Activated T-helper 1 cell treated with Interleukin-2 at 50 U/mL for 16 hours (primary cell): ENCODE measurements around the gene GABRB3.

Experiments
- DNase-seq: peaks from one replicate; pipeline ENCODE4 v3.0.0-alpha.2; 2020; ENCODE audit warnings: low read depth

GABRB3 gene

GRCh38 chr15:26772154-26773066 is at the start of gene GABRB3:
GABRB3 (minus strand) TSS chr15:26773066.
- no peak for DNase-seq

DNA sequence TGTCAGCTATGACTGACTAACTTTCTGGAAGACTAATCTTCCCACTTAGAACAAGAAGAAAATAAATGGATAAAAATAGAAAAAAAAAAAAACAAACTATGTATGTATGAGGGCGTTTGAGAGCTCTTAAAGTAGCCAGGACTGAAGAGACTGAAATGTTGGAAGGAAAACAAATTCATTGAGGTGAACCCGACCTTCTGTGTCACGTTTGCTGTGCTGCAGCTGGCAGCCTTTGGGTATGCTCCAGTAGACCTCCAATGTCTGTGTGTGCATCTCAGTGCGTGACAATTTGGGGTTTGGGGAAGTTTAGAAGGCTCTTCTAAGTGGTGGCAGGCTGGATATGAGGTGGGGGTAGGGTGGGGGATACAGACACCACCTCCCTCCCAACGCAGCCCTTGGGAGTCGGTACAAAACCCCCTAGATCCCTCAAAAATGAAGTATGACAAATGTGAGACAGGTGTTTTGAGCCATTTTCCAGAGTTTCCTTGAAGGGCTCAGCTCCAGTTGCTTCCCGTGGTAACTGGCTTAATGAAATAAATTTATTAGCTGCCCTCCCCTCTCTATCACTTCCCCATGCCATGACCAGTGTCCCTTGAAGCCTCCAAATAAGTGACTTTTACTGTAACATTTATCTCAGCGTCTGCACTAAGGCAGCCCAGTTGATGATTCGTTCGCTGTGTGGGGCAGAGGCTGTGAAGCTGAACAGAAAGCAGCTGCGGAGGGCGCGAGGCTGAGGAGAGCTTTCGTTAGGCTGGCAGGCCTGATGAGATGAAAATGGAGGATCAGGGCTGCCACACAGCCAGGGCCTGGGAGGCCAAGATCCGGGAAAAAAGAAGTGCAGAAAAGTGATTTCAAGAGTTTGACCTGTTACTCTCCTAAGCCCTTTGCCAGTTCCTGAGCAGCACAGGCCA is 34.9 kb upstream of the GABRB3 start:
- DNase-seq = no peak

DNA sequence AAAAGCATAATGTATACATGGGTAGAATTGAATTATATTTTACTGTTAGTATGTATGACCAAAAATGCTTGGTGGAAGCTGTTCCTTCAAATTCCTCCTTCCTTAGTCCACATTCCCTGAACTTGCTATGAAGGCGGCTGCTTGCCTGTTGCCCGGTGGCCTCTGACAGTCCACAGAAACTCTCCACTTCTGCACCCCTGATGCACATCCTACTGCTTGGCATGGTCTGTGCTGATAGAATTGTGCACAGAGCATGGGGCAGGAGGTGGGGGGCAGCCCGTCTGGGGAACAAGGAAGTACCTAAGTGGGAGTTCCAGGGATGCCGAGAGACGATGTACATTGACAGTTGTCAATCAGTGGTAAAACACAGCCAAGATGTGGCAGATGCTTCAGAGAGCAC is 33.7 kb upstream of the GABRB3 start:
- DNase-seq = no peak

GRCh38 chr15:26806151-26806550 is 33.3 kb upstream of the GABRB3 start:
- no peak for DNase-seq

- DNase-seq = no peak
Observed at GRCh38 chr15:26805470-26805869, 32.6 kb upstream of the GABRB3 start.

GRCh38 chr15:26804063-26804804 is 31.4 kb upstream of the GABRB3 start:
- no peak for DNase-seq

GRCh38 chr15:26790118-26790517 is 17.3 kb upstream of the GABRB3 start:
- DNase-seq = no peak

DNA sequence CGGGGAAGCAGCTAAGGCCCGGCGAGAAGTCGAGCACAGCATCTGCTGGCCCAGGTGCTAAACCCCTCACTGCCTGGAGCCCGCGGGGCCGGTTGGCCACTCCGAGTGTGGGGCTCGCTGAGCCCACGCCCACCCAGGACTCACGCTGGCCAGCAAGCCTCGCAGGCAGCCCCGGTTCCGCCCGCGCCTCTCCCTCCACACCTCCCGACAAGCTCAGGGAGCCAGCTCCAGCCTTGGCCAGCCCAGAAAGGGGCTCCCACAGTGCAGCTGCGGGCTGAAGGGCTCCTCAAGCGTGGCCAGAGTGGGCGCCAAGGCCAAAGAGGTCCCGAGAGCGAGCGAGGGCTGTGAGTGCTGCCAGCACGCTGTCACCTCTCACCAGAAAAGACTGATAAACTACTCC is 8.9 kb upstream of the GABRB3 start:
- DNase-seq = no peak

DNA sequence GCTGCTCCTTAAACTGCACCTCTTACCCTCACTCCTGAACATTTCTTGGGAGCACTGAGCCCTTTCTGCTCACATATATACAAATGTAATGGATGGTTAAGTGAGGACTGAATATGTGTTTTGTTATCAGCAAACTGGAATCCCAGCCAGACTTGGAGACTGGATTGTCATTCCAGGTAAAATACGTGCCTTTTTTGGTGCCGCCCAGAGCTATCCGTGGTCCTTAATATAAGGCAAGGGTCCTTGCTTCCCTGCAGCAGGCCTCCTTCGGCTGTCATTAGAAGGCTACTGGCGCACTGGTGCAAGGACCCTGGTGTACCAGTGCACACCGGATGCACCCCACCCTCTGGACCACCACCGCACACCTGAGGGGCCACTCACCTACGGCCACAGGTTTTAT is 1.1 kb upstream of the GABRB3 start:
- DNase-seq = no peak

DNA sequence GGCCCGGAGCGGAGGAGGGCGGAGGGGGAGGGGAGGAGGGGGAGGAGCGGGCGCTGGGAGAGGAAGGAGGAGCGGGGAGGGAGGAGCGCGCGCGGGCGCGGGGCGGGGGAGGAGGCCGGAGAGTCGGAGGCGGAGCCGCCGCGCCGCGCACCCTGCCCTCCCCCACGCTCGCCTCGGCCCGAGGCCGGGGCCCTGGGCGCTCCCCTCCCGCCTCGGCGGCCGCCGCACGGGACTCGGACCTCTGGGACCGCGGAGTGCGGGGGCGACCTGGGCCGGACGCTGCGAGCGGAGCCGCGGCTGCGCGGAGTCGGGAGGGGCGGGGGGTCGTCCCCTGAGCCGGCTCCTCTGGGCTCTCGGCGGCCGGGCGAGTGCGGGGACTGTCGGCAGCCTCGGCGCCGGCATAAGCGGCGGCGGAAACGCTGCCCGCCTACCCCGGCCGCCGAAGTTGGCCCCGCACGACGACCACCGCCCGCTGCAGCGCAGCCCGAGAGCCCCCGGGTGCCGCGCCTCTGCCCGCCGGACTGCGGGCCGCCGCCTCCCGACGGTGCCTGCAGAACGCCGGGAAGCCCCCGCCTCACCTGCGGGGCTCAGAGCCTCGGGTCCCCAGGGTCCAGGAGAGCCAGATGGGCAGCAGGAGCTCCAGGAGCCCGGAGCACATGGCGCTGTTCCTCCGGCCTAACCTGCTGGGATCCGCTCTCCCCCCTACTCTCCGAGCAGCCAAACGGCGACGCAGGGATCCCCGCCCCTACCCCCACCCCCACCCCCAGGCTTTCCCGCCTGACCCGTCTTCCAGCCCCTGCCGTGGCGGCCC is 406 bp upstream of the GABRB3 start:
- DNase-seq = no peak

DNA sequence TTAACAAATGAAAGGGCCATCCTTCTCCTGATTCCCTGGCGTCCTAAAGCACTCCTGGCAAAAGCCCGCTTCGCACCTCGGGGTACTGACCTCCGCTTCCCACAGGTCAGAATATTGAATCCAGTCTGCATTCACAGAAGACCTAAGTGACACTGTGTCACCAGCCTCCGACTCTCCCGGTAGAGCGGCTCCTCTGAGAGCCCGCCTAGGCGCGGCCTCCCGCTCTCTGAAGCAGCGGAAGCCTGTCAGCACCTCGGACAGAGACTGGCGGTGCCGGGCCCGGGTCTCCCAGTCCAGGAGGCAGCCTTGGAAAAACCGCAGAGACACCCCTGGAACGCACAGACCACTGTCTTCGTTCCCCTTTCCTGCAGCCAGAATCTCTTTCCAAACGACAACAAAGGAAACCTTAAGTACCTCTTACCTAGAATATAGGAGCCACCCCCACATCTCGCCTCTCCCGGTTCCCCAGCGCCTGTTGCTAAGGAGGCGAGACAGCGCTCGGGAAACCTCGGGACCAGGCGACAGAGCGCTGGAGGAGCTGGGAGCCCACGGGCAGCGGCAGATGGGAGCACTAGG is 1.2 kb downstream of the GABRB3 start:
- no peak for DNase-seq

DNA sequence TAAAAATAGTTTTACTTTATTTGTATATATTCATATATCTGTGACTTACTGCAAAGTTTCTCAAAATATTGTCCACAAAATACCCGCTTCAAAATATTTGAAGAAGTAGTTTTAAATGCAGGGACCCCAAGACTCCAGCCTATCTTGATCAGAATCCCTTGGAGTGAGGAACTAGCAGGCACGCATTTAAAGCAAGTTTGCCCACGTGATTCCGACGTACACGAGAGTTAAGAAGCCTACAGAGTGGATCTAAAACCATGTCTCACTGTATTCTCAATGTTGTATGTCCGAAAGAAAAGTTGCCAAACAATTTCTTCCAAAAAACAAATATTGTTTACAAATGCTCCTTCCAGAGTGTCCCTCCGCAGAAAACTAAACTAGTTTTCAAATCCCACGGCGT is 1.7 kb downstream of the GABRB3 start:
- no peak for DNase-seq

GRCh38 chr15:26767169-26767670 is 5.6 kb downstream of the GABRB3 start:
- no peak for DNase-seq

- no peak for DNase-seq
Observed at GRCh38 chr15:26766262-26766661, 6.6 kb downstream of the GABRB3 start.

DNA sequence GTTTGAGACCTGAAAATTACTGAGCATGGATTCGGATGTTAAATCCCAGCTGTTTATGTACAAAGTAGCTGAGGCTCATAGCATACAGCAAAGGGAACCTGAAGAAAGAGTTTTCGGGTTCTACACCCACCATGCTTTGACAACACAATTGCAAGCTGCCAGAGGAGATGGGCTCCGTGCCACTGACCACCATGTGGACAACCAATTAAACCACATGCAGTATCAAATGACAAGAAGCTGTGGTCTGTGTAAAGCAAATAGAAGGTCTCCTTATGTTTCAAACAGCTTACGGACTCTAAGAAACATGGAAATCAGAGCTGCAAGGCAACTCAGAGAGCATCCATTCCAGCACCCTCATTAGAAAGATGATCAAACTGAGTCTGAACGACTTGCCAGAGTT is 12.9 kb downstream of the GABRB3 start:
- DNase-seq = no peak

DNA sequence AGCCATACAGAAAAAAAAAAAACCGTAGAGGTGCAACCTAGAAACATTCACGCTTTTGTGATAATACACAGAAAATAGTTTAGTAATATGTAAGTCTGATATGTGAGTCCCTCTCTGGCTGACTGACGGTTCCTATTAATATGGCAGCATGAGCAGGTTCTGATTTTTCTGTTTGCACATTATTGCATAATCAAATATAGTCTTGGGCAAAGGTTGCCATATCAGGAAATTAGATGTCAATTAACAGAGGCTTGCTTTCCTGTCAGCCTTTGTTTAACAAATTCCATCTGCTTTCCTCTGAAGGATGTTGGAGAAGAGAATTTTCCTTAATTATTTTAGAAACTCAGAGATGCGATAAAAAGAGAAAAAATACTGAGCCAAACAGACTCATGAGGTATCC is 14.8 kb downstream of the GABRB3 start:
- DNase-seq = no peak

DNA sequence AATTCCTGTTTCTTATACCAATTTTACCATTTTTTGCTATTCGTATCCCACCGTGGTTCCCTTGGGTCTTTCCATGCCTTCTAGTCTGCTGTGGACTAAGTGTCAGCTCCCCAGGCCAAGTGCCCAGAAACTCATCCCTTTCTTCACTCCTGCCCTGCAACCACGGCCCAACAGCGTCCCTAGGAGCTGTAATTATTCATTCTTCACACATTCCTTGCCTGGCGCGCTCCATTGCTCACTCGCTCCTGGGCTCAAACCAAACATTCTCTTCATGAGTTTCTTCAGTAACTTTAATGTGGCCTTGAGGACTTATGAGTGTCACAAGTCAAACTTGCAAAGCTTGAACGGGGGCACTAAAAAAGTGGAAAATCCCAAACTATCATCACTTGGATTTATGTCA is 15.7 kb downstream of the GABRB3 start:
- DNase-seq = no peak

DNA sequence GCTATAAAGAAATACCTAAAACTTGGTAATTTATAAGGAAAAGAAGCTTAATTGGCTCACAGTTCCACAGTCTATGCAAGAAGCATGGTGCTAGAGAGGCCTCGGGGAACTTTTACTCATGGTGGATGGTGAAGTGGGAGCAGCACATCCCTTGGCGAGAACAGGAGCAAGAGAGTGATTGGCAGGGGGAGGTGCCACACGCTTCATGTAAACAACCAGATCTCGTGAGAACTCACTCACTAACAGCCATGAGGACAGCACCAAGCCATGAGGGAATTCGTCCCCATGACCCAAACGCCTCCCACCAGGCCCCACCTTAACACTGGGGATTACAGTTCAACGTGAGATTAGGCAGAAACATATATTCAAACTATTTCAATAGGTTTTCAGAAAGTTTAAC is 28.0 kb downstream of the GABRB3 start:
- no peak for DNase-seq

DNA sequence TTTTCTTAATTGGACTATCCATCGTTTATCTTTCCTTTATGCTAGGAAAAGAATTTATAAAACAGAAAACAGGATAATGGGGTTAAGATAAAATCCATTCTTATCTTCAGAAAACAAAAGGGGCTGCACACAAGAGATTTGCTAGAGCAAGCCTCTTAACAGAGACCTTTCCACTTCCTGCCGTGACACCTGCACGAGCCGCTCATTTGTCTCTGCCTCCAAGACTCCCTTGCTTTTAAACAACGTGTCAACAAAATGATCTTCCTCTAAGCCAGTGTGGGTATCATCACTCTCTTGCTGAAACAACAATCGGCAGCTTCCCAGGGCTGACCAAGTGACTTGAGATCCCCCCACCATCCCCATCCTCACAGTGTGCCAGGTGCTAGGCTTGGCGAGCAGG is 33.1 kb downstream of the GABRB3 start:
- DNase-seq = no peak

- DNase-seq = no peak
Observed at GRCh38 chr15:26738996-26739395, 33.9 kb downstream of the GABRB3 start.
